DND-41 (cell line): ENCODE results near the gene NCBP1.

Experiments used
- EZH2 ChIP-seq: IDR thresholded peaks from 3 replicates; pipeline ENCODE4 v1.6.1; 2012; ENCODE audit warnings: borderline replicate concordance, low read depth, mild to moderate bottlenecking, moderate library complexity, low read length, inconsistent platforms; ENCODE audit not compliant: severe bottlenecking
- TF ChIP-seq, protein P1 (sequence below): IDR thresholded peaks from 2 replicates; pipeline ENCODE4 v1.5.1; 2012; ENCODE audit warnings: borderline replicate concordance, low read length, moderate library complexity, mild to moderate bottlenecking; ENCODE audit not compliant: poor library complexity, severe bottlenecking; ENCODE audit errors: extremely low read depth

GRCh38 chr9:97638666-97639065, 5.0 kb downstream of the NCBP1 start:
- TF ChIP-seq, protein P1, sequence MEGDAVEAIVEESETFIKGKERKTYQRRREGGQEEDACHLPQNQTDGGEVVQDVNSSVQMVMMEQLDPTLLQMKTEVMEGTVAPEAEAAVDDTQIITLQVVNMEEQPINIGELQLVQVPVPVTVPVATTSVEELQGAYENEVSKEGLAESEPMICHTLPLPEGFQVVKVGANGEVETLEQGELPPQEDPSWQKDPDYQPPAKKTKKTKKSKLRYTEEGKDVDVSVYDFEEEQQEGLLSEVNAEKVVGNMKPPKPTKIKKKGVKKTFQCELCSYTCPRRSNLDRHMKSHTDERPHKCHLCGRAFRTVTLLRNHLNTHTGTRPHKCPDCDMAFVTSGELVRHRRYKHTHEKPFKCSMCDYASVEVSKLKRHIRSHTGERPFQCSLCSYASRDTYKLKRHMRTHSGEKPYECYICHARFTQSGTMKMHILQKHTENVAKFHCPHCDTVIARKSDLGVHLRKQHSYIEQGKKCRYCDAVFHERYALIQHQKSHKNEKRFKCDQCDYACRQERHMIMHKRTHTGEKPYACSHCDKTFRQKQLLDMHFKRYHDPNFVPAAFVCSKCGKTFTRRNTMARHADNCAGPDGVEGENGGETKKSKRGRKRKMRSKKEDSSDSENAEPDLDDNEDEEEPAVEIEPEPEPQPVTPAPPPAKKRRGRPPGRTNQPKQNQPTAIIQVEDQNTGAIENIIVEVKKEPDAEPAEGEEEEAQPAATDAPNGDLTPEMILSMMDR: no peak
- no peak for TF ChIP-seq EZH2
